GM18868 (cell line): Measurements from ENCODE around the gene MCUR1.
"Not testable (repeated sequence)": the region's sequence is repeated elsewhere in the genome, so short reads cannot be mapped to it uniquely, and the experiment has no call there.

Experiments used
- ATAC-seq: cut with Tn5 transposase; IDR thresholded peaks from one replicate; pipeline ENCODE4 v1.9.1; 2021; ENCODE audit warnings: mild to moderate bottlenecking, moderate library complexity; ENCODE audit not compliant: unreplicated experiment

The MCUR1 gene

DNA sequence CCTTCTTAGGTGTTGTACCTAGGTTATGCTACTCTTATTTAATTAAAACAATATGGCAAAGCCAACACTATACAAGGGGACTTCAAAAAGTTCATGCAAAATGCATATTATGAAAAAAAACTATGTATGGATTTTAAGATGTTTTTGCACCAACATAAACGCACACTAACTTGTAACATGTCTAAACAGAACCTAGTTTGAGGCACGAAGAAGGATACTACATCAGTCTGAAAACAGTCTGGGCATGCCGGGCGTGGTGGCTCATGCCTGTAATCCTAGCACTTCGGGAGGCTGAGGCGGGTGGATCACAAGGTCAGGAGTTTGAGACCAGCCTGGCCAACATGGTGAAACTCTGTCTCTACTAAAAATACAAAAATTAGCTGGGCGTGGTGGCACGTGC lies 34.2 kb downstream of the MCUR1 start:
- not testable (repeated sequence) for ATAC-seq

DNA sequence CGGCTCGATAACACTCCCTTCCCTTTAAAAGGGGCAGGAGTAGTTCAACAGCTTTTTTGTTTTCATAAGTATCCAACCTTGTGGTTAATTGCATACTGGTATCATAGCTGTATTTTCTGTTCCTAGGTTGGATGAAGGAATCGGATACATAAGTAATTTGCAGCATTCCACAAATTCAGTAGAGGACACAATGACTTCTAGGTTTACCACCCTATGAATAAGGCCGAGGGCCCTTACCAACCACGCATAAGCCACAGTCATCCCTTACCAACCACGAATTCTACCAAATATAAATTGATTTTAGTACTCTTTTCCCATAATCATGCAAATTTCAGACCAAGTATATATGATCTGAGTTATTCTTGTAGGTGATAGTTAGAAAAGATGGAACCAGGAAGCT lies 36.3 kb downstream of the MCUR1 start:
- no peak for ATAC-seq

DNA sequence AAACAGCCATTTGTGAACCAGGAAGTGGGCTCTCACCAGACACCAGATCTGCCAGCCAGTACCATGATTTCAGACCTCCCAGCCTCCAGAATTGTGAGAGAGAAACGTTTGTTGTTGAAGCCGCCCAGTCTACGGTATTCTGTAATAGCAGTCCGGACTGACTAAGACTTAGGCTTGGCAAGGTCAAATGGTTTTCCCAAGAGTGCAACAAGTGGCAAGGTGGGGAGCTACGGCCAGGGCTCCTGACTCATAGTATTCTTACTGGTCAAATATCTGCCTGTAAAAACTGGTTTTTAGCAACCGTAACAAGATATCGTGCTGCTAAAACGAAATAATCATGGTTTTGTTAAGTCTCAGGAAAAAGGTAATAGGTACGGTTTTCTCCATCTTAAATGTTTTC lies 37.8 kb downstream of the MCUR1 start:
- no peak for ATAC-seq

DNA sequence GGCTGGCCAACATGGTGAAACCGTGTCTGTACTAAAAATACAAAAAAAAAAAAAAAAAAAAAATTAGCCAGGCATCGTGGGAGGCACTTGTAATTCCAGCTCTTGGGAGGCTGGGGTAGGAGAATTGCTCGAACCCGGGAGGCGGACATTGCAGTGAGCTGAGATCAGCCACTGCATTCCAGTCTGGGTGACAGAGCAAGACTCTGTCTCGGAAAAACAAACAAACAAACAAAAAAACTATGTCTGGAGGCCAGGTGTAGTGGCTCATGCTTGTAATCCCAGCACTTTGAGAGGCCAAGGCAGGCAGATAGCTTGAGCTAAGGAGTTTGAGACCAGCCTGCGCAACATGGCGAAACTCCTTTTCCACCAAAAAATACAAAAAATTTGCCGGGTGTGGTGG lies 38.9 kb downstream of the MCUR1 start:
- ATAC-seq = not testable (repeated sequence)

DNA sequence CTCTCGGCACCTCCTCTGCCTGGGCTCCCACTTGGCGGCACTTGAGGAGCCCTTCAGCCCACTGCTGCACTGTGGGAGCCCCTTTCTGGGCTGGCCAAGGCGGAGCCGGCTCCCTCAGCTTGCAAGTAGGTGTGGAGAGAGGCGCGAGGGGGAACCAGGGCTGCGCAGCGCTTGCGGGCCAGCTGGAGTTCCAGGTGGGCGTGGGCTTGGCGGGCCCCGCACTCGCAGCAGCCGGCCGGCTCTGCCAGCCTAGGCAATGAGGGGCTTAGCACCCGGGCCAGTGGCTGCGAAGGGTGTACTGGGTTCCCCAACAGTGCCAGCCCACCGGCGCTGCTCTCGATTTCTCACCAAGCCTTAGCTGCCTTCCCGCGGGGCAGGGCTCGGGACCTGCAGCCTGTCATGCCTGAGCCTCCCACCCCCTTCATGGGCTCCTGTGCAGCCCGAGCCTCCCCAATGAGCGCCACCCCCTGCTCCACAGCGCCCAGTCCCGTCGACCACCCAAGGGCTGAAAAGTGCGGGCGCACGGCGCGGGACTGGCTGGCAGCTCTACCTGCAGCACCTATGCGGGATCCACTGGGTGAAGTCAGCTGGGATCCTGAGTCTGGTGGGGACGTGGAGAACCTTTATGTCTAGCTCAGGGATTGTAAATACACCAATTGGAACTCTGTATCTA lies 41.9 kb downstream of the MCUR1 start:
- ATAC-seq = not testable (repeated sequence)

DNA sequence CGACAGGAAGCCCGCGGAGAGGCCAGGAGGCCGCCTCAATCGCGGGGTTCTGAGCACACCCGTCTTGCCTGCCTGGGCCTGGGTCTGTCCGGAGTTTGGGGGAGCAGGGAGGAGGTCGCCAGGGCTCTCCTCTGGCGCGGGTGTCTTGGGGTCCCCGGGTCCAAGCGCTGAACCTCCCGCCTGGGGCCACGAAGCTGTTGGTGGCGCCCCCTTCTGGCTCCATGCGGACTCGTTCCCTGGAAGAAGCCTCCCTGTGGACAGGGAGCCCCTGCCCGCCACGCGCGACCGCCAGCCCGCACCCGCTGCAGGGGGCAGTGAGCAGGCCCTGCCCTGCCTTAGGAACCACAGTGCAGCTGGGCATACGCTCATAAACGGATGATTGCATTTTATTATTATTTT lies 44.7 kb downstream of the MCUR1 start:
- ATAC-seq = no peak

DNA sequence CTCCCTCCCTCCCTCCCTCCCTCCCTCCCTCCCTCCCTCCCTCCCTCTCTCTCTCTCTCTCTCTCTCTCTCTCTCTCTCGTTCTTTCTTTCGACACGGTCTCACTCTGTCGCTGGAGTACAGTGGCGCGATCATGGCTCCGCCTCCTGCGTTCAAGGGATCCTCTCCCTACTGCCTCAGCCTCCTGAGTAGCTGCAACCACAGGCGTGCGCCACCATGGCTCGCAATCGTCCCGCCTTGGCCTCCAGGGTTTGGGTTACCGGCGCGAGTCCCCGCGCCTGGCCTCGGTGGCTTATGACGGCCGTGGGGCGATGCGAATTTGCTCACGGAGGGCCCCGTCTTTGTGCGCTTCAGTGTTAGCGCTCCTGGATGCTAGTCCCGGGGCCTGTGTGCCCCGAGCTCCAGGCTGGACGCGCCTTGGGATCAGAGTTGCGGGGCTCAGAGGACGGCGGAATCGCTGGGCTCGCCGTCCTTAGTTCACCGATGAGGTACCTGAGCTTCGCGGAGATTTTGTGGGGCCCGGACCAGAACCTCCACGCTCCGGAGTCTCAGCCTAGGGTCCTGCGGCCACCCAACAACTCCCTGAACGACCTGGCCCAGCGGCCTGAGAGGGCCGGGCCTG lies 45.2 kb downstream of the MCUR1 start:
- no peak for ATAC-seq

DNA sequence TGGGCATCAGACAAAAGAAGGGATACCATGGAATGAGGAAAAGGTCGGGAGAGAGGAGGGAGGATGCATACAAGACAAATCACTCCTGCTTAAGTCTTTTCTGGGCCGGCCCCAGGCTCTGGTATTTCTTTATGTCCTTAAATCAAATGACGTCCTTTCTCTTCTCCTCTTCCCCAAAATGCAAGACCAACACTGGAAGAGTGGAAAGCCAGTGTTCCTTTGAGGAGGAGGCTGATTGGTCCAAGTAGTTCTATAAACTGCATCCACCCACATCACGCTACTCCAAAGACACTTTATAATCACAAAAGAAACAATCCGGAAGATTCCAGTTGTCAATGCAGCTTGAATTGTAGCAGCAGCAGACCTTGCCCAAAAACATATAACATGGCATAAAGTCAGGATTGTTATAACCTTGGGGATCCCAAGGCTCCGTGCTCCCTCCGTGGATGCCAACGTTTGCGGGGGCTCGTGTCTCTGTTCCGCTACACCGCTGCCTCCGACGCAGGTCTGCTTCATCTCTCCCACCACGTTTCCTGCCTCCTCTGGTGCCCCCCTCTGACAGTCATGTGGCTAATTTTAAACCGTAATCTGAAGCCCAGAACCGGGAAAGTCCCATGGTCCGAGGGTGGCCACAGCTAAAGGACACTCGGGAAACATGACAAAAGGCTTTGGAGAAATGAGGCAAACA lies 47.1 kb downstream of the MCUR1 start:
- ATAC-seq = no peak

DNA sequence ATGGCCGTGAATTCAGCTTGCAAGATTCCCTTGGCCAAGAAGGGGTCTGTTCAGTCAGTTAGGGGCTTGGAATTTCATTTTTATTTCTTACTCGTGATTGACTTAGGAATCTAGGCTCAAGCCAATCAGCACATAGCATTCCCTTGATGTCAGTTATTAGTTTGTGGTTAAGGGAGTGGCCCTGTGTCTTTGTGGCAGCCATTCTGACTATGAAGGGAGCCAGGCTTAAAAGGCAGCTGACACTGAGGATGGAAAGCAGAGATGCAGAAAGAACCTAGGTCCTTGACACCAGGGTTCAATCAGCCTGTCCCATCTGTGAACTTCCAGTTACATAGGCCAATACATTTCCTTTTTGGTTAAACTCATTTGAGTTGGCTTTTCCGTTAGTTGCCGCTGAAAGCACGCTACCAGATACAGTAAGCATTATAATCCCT lies 48.1 kb downstream of the MCUR1 start:
- ATAC-seq = no peak

DNA sequence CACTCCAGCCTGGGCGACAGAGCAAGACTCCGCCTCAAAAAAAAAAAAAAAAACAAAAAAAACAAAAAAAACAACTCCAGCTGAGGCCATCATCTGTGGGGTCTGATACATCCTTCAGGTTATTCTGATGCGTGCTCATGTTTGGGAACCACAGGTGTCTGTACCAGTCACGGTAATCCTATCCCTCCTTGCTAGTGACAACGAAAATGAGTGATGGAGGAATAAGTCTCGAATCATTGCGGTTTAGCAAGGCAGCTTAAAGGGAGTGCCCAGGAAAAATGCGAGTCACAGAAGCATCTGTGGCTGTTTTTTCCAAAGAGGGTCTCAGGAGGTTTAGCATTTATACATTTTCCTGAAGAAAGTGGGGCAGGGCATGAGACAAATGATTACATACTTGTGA lies 48.8 kb downstream of the MCUR1 start:
- ATAC-seq = no peak

DNA sequence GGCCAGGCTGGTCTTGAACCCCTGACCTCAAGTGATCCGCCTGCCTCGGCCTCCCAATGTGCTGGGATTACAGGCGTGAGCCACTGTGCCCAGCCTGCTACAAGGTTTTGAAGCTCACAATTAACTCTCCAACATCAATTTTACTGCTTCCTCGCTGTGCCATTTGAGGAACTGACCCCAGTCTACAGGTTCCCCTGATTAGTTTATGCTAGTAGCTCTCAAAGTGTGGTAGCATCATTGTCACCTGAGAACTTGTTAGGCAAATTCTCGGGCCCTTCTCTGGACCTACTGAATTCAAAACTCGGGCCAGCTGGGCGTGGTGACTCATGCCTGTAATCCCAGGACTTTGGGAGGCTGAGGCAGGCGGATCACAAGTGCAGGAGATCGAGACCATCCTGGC lies 49.4 kb downstream of the MCUR1 start:
- no peak for ATAC-seq

DNA sequence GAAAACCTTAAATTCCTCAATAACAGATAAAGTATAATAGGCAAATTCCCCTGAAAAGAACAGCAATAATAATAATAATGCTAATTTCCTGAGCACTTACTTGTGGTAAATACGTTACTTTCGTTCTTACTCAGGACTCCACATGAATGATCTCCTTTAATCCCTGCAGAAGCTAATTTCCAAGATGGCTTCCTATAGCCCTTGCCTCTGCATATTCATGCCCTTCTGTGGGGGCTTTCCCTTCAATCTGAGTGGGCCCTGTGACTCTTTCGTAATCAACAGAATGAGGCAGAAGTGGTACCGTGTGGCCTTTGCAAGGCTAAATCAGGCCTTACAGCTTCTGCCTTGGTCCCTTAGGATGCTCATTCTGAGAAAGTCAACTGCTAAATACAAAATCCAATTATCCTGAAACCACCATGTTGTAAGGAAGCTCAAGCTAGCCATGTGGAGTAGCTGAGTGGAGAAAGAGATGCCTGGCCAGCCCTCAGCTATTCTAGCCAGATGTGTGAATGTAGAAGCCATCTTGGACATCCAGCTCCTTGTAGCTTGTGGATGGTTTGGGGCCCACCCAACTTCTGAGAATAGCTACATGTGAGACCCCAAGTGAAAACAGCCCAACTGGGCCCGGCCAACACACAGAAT lies 50.5 kb downstream of the MCUR1 start:
- peak; percentile 68 for ATAC-seq

DNA sequence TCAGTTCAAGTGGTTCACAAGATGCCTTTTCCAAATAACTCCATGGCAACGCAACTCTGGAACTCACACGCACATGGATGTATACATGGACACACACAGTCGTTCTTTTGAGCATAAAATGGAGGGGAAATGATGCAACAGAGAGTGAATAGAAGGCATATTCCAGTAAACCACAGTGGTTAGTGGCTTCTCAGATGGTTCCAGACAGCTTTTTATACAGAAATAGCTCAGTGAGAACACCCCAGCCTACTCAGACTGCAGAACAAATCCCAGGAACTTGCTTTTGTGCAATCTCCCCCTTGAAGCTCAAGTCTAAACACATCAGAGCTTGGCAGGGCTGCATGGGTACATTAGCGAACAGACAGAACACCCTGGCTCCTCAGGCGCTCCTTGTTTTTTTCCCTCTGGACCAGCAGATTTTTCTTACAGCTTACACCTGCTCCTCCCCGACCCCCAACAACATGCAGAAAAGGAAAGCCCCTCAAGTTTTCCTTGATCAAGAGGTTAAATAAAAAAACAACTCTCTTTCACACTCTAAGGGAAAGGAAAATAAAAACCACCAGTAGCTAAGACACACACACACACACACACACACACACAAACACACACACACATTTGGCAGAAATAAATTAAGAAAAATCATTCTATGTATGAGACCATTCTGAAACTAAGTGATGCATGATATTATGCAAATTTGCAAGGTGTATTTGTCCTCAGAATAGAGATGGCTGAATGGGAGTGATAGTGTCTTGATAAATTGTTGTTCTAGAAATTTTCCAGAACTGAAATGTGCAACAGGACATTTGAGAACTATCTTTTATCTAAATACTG lies 51.5 kb downstream of the MCUR1 start:
- no peak for ATAC-seq

DNA sequence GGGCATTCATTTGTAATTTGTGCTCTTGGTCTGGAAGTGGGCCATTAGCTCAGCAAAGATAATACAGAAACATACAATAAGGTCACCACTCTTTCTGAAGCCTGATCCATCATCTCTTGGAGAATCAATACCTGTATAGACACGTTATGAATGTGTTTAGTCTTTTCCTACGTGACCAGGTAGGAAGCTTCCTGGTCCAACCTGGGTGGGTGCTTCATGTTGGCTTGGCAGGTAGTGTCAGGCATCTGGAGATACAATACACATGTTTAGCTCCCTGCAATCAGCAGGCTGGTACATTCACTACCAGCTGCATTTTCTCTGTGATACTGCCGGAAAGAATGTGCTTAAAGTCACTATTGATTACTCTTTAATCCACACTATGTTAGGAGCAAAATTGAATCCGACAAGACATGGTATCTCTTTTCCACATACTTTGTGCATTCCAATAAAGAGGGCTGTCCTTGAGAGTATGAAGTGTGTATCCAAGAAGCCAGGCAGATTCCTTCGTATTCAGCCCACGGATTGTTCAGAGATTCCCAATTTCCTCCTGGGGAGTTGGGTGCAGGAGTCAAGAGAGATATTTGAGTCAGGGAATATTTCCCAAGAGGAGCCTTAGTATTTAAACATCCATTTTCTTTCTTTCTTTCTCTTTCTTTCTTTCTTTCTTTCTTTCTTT lies 52.9 kb downstream of the MCUR1 start:
- ATAC-seq = no peak

DNA sequence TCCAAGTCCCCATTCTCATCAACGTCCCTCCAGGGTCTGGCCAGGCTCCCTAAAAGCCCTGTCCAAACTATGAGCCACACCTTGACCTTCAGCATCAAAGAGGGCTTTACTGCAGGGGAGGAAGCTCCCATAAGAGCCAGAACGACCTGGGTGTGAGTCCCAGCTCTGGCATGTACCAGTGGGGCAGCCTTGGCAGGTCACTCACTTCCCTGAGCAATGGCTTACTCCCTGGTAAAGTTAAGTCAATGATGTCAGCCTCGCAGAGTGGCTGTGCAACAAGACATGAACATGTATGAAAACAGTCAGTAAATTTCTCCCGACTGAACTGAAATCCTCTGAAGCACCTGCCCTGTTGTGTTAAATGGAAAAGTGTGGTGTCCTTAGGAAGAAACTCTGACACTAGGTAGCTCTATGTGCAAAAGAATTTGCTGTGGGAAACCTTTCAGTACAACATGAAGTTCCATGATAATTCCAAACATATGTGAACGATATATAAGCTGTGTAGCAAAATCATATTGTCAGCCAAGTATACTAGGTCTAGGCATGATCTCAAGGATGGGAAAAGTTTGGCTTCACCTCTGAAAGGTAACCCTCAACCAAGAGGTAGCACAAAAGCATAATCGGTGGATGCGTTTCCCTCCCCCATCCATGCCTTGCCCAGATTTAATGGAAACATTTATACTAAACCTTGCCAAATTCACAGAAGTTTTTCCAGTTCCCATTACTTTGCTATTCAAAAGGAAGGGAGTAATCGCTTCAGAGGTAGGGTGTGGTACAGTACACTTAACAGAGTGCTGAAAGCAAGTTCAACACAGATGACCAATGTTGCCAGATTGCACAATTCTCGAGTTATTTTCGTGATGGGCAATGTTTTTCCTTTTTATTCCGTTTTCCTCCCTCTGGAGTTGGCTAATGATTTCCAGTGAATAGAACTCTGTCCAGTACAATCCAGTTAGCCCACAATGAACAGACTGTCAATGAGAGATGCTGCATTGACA lies 53.8 kb downstream of the MCUR1 start:
- no peak for ATAC-seq

DNA sequence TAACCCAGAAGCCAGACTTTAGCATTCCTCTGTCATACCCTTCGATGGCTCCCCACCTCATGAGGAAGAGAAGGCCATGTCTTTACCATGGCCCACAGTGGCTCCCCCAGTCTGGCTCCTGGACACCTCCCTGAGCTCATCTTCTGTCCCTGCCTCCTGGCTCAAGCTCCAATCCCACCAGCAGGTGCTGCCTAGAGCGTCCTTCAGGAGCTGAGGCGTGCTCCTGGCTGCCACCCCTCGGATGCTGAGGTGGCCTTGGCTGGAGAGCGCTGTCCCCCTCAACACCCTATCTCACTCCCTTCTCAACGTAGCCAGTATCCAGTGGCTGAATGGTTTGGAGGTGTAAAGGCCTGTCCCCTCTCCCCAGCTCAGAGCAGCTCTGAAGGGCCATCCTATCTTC lies 55.3 kb downstream of the MCUR1 start:
- no peak for ATAC-seq

DNA sequence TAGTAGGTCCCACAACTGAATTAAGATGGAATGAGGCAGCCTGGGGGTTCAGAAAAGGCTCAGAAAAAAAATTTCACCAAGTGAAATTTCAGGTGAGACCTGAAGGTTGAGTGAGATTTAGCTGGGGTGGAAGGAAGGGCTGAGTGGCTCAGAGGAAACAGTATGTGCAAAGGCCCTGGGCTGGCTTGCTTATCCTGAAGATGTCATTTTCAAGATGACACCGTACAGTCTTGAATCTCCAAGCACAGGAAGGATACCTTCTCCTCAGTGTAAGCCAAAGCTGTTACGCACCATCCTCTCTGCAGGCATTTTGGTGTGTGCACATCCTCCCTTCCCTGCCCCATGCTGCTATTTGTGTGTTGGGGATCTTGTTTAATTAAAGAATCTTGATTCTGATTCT lies 59.7 kb downstream of the MCUR1 start:
- ATAC-seq = no peak

DNA sequence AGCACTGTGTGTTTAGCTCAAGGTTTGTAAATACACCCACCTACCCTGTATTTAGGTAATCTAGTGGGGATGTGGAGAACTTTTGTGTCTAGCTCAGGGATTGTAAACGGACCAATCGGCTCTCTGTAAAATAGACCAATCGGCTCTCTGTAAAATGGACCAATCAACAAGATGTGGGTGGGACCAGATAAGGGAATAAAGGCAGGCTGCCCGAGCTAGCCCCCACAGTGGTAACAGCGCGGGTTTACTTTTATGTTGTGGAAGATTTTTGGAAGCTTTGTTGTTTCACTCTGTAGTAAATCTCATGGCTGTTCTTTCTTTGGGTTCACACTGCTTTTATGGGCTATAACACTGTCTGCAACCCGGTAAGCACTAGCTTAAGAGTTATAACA lies 70.6 kb downstream of the MCUR1 start:
- ATAC-seq = no peak
